ENCODE measurements around the gene FAM135A.

The FAM135A gene

DNA sequence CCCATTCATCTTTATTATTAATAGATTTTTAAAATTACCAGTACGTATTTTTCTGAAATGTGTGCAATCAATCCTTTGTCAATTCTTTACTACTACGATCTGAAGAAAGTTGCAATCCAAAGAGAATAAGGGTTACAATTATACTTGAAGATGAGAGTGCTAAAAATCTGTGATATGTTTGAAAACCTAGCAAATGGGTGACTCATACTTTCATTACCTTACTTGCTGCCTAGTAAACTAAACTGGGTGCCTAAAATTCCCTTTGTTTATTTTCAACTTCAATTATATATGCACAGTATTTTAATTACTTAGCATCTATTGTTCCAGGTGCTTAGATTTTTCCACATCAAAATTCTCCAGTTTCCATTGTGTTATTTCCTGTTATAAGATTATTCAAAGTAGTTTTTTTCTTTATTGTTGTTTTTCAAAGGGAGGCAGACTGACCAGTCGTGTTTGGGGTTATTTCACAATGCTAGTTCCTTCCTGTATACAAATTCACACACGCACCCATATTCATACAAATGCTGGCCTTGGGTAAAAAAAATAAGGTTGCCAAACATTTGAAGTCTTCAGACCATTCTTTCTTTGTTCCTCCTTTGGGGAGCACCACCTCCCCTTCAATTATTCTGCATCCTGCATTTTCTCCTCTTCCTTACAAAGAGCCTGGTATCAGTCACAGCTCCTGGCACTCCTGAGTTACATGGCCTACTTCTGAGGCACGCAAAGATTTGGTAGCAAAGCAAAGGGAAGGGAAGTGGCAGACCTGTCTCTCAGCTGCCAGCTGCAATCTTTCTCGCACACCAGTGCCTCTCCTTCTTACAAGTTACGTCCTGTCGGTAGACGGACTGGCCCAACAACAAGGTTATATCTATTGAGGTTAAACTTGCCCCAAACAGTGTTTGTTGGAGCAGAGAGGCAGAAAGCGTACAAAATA lies 16.2 kb upstream of the FAM135A start:
- TF ChIP-seq, protein P1, sequence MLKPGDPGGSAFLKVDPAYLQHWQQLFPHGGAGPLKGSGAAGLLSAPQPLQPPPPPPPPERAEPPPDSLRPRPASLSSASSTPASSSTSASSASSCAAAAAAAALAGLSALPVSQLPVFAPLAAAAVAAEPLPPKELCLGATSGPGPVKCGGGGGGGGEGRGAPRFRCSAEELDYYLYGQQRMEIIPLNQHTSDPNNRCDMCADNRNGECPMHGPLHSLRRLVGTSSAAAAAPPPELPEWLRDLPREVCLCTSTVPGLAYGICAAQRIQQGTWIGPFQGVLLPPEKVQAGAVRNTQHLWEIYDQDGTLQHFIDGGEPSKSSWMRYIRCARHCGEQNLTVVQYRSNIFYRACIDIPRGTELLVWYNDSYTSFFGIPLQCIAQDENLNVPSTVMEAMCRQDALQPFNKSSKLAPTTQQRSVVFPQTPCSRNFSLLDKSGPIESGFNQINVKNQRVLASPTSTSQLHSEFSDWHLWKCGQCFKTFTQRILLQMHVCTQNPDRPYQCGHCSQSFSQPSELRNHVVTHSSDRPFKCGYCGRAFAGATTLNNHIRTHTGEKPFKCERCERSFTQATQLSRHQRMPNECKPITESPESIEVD (tag by site-specific recombination; IDR thresholded peaks at IDR 0.05) = peak; percentile 36; the same call in 1 of the 2 replicates
- no peak for TF ChIP-seq GLI2 (tag by site-specific recombination; IDR thresholded peaks at IDR 0.05; ENCODE audit: borderline replicate concordance, low read depth)
- no peaks in the 10 kb centered on the region for H3K36me3 ChIP-seq (ENCODE audit: control insufficient read depth in 2 of 2, insufficient read depth in 1 of 2, low read length in 2 of 2)
- H3K9me3 ChIP-seq (ENCODE audit: control insufficient read depth, insufficient read depth, low read depth, low read length) = no peaks in the 10 kb centered on the region
- H3K4me3 ChIP-seq (ENCODE audit: low read depth, low read length) = no peak overlapping the region
- H3K4me1 ChIP-seq (ENCODE audit: control insufficient read depth, insufficient read depth, low read length) = no peaks in the 10 kb centered on the region; the same call in 1 of the 2 replicates
- ChIA-PET CTCF (no interaction called here), POLR2A (interaction anchor here (2.9 kb wide), 1 partner anchor 16 kb away, joined by 37 read pairs; the partner anchor contains the start of gene FAM135A)
- H3K27ac ChIP-seq (ENCODE audit: extremely low read depth, low read depth, low read length) = no peak overlapping the region

DNA sequence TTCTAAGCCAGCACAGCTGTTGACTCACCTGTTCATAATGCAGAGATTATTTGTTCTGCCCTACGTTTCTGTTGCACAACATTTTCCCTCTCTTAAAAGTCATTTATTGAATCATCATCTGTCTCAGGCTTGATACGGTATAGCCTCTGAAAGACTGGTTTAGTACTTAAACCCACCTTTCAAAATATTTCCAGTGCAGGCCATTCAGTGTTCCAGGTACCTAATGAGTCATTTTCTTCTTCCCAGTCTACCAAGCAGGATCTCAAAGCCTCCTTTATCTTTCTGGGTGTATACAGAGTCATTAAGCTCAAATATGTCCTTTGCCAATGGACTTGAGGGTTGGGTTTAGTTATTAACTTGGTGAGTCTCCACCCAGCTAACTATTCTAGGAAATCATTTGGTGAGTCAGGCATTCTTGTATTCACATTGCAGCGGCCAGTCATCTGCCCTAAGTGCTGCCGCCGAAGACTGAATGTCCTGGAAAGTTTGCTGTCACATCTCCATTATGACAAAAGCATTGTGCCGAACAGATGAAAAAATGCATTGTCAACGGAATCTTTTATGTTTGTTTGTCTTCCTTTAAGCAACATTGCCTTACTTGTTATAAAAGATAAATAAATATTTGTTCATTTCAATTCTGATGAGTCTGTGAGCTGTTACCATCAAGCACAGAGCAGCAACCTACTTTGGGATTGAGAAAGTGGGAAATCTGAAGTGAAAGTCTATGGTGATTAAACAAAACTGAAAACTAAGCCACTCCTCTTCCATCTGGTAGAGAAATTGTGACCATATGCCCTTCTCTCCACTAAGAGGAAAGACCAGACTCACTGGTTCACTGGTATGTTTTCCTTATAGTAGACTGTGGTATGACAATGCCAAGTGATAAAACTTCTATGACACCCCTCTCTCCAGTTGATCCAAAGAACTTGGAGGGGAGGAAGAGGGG lies 14.3 kb upstream of the FAM135A start:
- ChIA-PET POLR2A (interaction anchor here (1.0 to 2.9 kb wide), 3 partner anchors 14 to 269 kb away, joined by 3 to 37 read pairs (median 3); partner anchors contain the start of gene FAM135A), CTCF (interaction anchor here (0.5 to 0.9 kb wide), 4 partner anchors 27 to 613 kb away, joined by 3 read pairs; no protein-coding TSS in a partner anchor)
- Histone ChIP-seq H3K27ac (ENCODE audit: extremely low read depth, low read depth, low read length) (no peak overlapping the region), H3K36me3 (ENCODE audit: control insufficient read depth in 2 of 2, insufficient read depth in 1 of 2, low read length in 2 of 2) (no peaks in the 10 kb centered on the region), H3K4me1 (ENCODE audit: control insufficient read depth, insufficient read depth, low read length) (no peaks in the 10 kb centered on the region; the same call in 1 of the 2 replicates), H3K9me3 (ENCODE audit: control insufficient read depth, insufficient read depth, low read depth, low read length) (no peaks in the 10 kb centered on the region), H3K4me3 (ENCODE audit: low read depth, low read length) (no peak overlapping the region)
- TF ChIP-seq TRIM28 (IDR thresholded peaks at IDR 0.05; ENCODE audit: borderline replicate concordance, low read length) (peak; percentile 82; the same call in 1 of the 2 replicates), KLF1 (tag by site-specific recombination; IDR thresholded peaks at IDR 0.05) (peak; percentile 45), ZFHX2 (tag by site-specific recombination; conservative IDR thresholded peaks at IDR 0.05) (no peak), SCRT2 (tag by site-specific recombination; IDR thresholded peaks at IDR 0.05) (0 out of 2 replicates have a peak, but pooled peaks have one; percentile 21), SETDB1 (IDR thresholded peaks at IDR 0.05; ENCODE audit: insufficient read length, low read length) (peak; percentile 24), ZNF660 (tag by site-specific recombination; IDR thresholded peaks at IDR 0.05) (peak; percentile 65; the same call in 1 of the 2 replicates), ZNF600 (tag by site-specific recombination; IDR thresholded peaks at IDR 0.05) (no peak), GLI2 (tag by site-specific recombination; IDR thresholded peaks at IDR 0.05; ENCODE audit: borderline replicate concordance, low read depth) (no peak), ZSCAN23 (tag by site-specific recombination; IDR thresholded peaks at IDR 0.05) (no peak), ZFP37 (tag by site-specific recombination; IDR thresholded peaks at IDR 0.05) (no peak)
- TF ChIP-seq, protein P2, sequence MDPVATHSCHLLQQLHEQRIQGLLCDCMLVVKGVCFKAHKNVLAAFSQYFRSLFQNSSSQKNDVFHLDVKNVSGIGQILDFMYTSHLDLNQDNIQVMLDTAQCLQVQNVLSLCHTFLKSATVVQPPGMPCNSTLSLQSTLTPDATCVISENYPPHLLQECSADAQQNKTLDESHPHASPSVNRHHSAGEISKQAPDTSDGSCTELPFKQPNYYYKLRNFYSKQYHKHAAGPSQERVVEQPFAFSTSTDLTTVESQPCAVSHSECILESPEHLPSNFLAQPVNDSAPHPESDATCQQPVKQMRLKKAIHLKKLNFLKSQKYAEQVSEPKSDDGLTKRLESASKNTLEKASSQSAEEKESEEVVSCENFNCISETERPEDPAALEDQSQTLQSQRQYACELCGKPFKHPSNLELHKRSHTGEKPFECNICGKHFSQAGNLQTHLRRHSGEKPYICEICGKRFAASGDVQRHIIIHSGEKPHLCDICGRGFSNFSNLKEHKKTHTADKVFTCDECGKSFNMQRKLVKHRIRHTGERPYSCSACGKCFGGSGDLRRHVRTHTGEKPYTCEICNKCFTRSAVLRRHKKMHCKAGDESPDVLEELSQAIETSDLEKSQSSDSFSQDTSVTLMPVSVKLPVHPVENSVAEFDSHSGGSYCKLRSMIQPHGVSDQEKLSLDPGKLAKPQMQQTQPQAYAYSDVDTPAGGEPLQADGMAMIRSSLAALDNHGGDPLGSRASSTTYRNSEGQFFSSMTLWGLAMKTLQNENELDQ (tag by site-specific recombination; IDR thresholded peaks at IDR 0.05; ENCODE audit: low read depth) = no peak
- TF ChIP-seq, protein P3, sequence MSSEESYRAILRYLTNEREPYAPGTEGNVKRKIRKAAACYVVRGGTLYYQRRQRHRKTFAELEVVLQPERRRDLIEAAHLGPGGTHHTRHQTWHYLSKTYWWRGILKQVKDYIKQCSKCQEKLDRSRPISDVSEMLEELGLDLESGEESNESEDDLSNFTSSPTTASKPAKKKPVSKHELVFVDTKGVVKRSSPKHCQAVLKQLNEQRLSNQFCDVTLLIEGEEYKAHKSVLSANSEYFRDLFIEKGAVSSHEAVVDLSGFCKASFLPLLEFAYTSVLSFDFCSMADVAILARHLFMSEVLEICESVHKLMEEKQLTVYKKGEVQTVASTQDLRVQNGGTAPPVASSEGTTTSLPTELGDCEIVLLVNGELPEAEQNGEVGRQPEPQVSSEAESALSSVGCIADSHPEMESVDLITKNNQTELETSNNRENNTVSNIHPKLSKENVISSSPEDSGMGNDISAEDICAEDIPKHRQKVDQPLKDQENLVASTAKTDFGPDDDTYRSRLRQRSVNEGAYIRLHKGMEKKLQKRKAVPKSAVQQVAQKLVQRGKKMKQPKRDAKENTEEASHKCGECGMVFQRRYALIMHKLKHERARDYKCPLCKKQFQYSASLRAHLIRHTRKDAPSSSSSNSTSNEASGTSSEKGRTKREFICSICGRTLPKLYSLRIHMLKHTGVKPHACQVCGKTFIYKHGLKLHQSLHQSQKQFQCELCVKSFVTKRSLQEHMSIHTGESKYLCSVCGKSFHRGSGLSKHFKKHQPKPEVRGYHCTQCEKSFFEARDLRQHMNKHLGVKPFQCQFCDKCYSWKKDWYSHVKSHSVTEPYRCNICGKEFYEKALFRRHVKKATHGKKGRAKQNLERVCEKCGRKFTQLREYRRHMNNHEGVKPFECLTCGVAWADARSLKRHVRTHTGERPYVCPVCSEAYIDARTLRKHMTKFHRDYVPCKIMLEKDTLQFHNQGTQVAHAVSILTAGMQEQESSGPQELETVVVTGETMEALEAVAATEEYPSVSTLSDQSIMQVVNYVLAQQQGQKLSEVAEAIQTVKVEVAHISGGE (tag by site-specific recombination; conservative IDR thresholded peaks at IDR 0.05; ENCODE audit: low read depth) = no peak
- TF ChIP-seq, protein P4, sequence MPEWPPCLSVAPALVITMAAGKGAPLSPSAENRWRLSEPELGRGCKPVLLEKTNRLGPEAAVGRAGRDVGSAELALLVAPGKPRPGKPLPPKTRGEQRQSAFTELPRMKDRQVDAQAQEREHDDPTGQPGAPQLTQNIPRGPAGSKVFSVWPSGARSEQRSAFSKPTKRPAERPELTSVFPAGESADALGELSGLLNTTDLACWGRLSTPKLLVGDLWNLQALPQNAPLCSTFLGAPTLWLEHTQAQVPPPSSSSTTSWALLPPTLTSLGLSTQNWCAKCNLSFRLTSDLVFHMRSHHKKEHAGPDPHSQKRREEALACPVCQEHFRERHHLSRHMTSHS (tag by site-specific recombination; IDR thresholded peaks at IDR 0.05) = no peak
- TF ChIP-seq, protein P5, sequence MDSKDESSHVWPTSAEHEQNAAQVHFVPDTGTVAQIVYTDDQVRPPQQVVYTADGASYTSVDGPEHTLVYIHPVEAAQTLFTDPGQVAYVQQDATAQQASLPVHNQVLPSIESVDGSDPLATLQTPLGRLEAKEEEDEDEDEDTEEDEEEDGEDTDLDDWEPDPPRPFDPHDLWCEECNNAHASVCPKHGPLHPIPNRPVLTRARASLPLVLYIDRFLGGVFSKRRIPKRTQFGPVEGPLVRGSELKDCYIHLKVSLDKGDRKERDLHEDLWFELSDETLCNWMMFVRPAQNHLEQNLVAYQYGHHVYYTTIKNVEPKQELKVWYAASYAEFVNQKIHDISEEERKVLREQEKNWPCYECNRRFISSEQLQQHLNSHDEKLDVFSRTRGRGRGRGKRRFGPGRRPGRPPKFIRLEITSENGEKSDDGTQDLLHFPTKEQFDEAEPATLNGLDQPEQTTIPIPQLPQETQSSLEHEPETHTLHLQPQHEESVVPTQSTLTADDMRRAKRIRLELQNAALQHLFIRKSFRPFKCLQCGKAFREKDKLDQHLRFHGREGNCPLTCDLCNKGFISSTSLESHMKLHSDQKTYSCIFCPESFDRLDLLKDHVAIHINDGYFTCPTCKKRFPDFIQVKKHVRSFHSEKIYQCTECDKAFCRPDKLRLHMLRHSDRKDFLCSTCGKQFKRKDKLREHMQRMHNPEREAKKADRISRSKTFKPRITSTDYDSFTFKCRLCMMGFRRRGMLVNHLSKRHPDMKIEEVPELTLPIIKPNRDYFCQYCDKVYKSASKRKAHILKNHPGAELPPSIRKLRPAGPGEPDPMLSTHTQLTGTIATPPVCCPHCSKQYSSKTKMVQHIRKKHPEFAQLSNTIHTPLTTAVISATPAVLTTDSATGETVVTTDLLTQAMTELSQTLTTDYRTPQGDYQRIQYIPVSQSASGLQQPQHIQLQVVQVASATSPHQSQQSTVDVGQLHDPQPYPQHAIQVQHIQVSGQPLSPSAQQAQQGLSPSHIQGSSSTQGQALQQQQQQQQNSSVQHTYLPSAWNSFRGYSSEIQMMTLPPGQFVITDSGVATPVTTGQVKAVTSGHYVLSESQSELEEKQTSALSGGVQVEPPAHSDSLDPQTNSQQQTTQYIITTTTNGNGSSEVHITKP (tag by site-specific recombination; IDR thresholded peaks at IDR 0.05) = no peak

Data from HEK293 (cell line).